Measurements from ENCODE around the gene CD59. TPM values are rescaled to one million over a fixed set of nuclear protein-coding genes. Genes with fewer than 3 reads are reported as not detected.
A peak's percentile ranks its signal among the peaks of the same experiment; 100 is the strongest.

The CD59 gene
- total RNA-seq, 1 donor from 2014 or later: 637 TPM

DNA sequence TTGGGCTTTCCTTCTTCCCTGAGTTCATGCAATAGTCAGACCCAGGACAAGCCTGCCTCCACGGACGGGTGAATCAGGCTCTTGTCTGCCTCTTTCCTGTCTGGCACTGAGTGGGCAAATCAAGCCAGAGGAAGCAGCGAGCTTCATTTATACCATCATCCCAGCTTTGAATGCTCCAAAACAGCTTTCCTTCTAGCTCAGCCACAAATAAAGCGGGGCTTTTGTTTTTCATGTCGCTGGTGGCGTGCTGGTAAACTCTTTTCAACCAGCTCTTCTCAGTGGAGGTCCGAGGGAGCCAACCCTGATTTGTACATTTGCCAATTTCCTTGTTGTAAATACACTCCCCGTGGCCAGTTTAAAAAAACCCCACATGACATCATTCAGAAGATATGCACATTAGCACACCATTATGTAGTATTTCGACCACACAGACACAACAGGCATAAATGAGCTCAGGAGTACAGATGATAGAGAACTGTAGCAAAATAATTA lies 44.2 kb downstream of the CD59 start:
- TF ChIP-seq, protein P1, sequence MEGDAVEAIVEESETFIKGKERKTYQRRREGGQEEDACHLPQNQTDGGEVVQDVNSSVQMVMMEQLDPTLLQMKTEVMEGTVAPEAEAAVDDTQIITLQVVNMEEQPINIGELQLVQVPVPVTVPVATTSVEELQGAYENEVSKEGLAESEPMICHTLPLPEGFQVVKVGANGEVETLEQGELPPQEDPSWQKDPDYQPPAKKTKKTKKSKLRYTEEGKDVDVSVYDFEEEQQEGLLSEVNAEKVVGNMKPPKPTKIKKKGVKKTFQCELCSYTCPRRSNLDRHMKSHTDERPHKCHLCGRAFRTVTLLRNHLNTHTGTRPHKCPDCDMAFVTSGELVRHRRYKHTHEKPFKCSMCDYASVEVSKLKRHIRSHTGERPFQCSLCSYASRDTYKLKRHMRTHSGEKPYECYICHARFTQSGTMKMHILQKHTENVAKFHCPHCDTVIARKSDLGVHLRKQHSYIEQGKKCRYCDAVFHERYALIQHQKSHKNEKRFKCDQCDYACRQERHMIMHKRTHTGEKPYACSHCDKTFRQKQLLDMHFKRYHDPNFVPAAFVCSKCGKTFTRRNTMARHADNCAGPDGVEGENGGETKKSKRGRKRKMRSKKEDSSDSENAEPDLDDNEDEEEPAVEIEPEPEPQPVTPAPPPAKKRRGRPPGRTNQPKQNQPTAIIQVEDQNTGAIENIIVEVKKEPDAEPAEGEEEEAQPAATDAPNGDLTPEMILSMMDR (IDR thresholded peaks at IDR 0.05): no peak
- H3K4me1 ChIP-seq: peaks cover 6 to 25% of the 10 kb centered on the region in 2 donors
- DNase-seq (ENCODE audit: low spot score in 2 of 2): peak; percentile 41 to 92

DNA sequence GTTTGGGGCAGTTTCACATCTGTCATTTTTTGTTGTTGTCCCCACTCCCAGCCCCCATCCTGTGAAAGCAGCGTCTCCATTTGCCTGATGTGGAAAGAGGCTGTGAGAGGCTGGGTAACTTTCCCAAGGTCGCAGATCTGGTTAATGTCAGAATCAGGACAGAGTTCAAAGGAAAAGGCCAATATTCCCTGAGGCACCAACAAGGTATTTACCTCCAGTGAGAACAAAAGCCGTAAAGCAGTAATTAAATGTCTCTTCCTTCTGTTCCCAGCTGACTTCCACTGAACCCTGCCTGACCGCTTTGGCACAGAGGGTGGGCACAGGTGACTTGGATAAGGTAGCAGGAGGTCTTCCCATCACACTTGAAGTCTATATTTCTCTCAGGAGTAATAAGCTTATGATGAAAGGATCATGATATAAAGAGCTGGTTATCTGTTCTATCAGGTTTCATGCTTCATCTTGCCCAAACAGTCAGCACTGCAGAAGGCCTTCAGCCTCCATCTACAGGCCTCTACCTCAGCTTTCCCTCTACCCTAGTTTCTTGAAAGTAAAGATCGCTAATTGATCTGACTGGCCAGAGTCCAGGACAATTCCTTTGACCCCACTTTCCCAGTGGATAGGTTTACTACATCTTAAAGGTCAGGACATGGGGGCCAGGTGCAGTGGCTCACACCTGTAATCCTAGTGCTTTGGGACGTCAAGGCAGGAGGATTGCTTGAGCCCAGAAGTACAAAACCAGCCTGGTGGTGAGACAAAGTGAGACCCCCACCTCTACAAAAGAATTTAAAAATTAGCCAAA lies 45.0 kb downstream of the CD59 start:
- H3K4me3 ChIP-seq: no peak overlapping the region
- H3K27me3 ChIP-seq: no peaks in the 10 kb centered on the region
- H3K27ac ChIP-seq: peak overlapping the region; percentile 84 to 89
- peaks cover 6 to 25% of the 10 kb centered on the region in 2 donors for H3K4me1 ChIP-seq
- H3K36me3 ChIP-seq: no peaks in the 10 kb centered on the region
- no peak for DNase-seq (ENCODE audit: low spot score in 2 of 2)
- H3K9me3 ChIP-seq: peaks cover 0 to 7% of the 10 kb centered on the region in 2 donors
- intact Hi-C loops (cut with DNase I): loop anchor here (2.0 to 10.0 kb wide), 4 partner anchors 84 to 666 kb away; partner anchors contain the start of genes ABTB2 and FBXO3
- TF ChIP-seq, protein P1 (IDR thresholded peaks at IDR 0.05): no peak

More for the DNA sequence above, 44.2 kb downstream of the CD59 start:
- Histone ChIP-seq H3K9me3 (peaks cover 0 to 7% of the 10 kb centered on the region in 2 donors), H3K27me3 (no peaks in the 10 kb centered on the region), H3K4me3 (peak overlapping the region; percentile 3 to 15), H3K36me3 (no peaks in the 10 kb centered on the region), H3K27ac (peak overlapping the region; percentile 84 to 89)
- intact Hi-C loops (cut with DNase I): loop anchor here (1.0 to 10.0 kb wide), 4 partner anchors 8 to 665 kb away; partner anchors contain the start of genes ABTB2 and C11orf91

DNA sequence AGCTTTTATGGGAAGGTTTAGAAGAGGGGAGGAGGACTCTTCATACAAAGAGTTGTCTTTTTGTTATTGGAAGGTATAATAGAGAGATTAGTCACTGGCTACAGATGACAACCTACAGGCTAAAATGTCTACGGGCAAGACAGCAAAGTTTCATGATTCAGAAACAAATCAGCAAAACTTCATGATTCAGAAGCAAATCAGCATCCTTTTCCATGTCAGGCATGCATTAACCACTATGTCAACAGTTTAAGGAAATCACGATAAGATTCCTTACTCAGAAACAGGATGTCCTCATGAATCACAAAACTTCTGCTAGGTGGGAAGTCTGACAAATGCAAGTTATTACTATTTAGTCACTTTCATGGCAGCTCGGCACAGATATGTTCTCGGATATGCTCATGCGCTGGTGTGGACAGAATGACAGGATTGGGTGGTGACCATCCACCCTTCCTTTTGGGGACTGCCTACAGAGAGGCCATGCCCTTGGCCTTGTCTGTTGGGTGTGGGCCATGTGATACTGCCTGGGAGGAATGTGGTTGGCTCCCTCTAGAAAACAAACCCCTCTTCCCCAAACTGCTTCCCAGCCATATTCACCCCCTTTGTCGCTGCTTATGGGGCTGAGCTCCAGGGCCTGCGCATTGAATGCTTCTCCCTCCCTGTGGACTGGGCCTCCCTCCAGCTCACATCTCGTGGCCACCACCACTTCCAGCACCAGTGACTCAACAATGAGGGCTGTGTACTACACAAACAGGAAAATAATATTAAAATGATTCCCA lies 45.7 kb downstream of the CD59 start:
- no peaks in the 10 kb centered on the region for H3K36me3 ChIP-seq
- H3K9me3 ChIP-seq: peaks cover 0 to 7% of the 10 kb centered on the region in 2 donors
- H3K4me3 ChIP-seq: no peak overlapping the region
- peak; percentile 45 to 91 for DNase-seq (ENCODE audit: low spot score in 2 of 2)
- intact Hi-C loops (cut with DNase I): loop anchor here (1.0 to 10.0 kb wide), 6 partner anchors 46 to 667 kb away; partner anchors contain the start of genes ABTB2, CD59 and FBXO3
- TF ChIP-seq, protein P1 (IDR thresholded peaks at IDR 0.05): no peak
- peak overlapping the region; percentile 84 to 89 for H3K27ac ChIP-seq
- no peaks in the 10 kb centered on the region for H3K27me3 ChIP-seq
- H3K4me1 ChIP-seq: peaks cover 6 to 25% of the 10 kb centered on the region in 2 donors

DNA sequence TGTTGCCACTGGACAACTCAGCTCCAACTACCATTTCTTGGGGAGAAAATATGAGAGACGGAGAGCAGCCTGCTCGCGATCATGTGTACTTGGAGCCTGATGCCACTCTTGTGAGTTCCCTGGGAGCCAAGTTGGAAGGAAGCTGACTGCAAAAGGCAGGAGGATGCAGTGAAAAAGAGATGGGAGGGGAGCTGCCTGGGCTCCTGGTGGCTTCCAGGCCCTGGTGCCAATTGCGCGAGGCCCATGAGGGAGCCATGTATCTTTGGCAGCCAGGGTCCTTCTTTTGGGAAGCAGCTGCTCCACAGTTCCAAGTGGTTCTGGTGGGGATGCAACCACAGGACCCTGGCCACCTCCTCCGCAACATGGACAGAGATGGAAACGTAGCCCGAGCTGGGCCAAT lies 46.7 kb downstream of the CD59 start:
- H3K27me3 ChIP-seq: no peaks in the 10 kb centered on the region
- no peak for DNase-seq (ENCODE audit: low spot score in 2 of 2)
- peaks cover 0 to 7% of the 10 kb centered on the region in 2 donors for H3K9me3 ChIP-seq
- TF ChIP-seq, protein P1 (IDR thresholded peaks at IDR 0.05): no peak
- H3K4me1 ChIP-seq: peaks cover 6 to 22% of the 10 kb centered on the region in 2 donors
- H3K4me3 ChIP-seq: no peak overlapping the region
- no peaks in the 10 kb centered on the region for H3K36me3 ChIP-seq
- intact Hi-C loops (cut with DNase I): loop anchor here (2.0 kb wide), 1 partner anchor 327 kb away; no protein-coding TSS in a partner anchor
- H3K27ac ChIP-seq: peak overlapping the region; percentile 84 to 89

DNA sequence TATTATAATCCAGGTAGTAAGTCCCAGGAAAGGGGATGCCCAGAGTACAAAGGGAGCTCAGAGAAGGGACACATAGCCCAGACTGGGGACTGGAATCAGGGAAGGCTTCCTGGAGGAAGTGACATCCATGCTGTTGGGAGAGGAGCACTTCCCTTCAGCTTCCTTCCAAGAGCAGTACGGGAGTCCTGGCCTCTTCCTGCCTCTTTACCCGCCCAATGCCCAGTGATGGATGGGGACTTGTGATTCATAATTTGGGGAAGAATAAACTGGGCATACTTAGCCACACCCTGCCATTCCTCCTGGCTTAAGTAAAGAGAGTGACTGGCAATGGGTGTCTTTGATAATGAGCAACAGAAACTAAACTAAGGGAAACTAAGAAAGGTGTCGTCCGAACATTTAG lies 47.1 kb downstream of the CD59 start:
- Histone ChIP-seq H3K27ac (peak overlapping the region; percentile 84 to 89), H3K27me3 (no peaks in the 10 kb centered on the region), H3K36me3 (no peaks in the 10 kb centered on the region), H3K9me3 (peaks cover 0 to 7% of the 10 kb centered on the region in 2 donors), H3K4me1 (peaks cover 6 to 22% of the 10 kb centered on the region in 2 donors), H3K4me3 (no peak overlapping the region)
- intact Hi-C loops (cut with DNase I): loop anchor here (2.0 kb wide), 1 partner anchor 326 kb away; no protein-coding TSS in a partner anchor
- TF ChIP-seq, protein P1 (IDR thresholded peaks at IDR 0.05): no peak
- no peak for DNase-seq (ENCODE audit: low spot score in 2 of 2)

All from ascending aorta (tissue), 2 donors.